GM12878 (cell line): Measurements from ENCODE around the gene IL34. TPM values are rescaled to one million over a fixed set of nuclear protein-coding genes. Genes with fewer than 3 reads are reported as not detected.

Experiments used
- ATAC-seq: fragments of 200-7000 bp; cut with Tn5 transposase; 3 replicates; pipeline ENCODE4 v1.9.1; 2020; ENCODE audit warnings: mild to moderate bottlenecking, moderate library complexity
- BruUV-seq: library from RNA; stranded (reverse); fragments of 400-500 nt; replicated peaks from 2 replicates; lab custom pipeline; 2021; lab: Mats Ljungman, UMichigan
- CTCF ChIA-PET: fragments of 300-600 bp; sonication (Branson Sonifier 250); formaldehyde crosslinking; extraction: SDS; loops from one replicate; lab custom pipeline; 2021; ENCODE audit warnings: inconsistent platforms; lab: Yijun Ruan, JAX
- POLR2A ChIA-PET: fragments of 350-600 bp; formaldehyde crosslinking; extraction: SDS; loops from one replicate; lab custom pipeline; 2021; ENCODE audit warnings: inconsistent platforms; lab: Charles Lee
- RAD21 ChIA-PET: fragments of 300-600 bp; sonication (Branson Sonifier 250); formaldehyde crosslinking; loops from one replicate; lab custom pipeline; 2023; ENCODE audit warnings: antibody characterized with exemption; ENCODE audit not compliant: unreplicated experiment; lab: Charles Lee
- SMC1A ChIA-PET: fragments of 300-600 bp; sonication (Branson Sonifier 250); formaldehyde crosslinking; loops from one replicate; lab custom pipeline; 2023; ENCODE audit not compliant: unreplicated experiment, uncharacterized antibody; lab: Charles Lee
- DNase-seq: peaks from one replicate; pipeline ENCODE4 v3.0.0-alpha.2; 2011; ENCODE audit warnings: low read depth, low spot score
- FAIRE-seq: peaks from 3 replicates; lab custom pipeline; 2011; peaks lifted over from hg19 to GRCh38; lab: Jason Lieb, UNC
- H2AFZ ChIP-seq: 2 replicates; pipeline ENCODE4 v1.6.0; 2011; ENCODE audit warnings: low read depth, low read length, control low read depth; ENCODE audit not compliant: control insufficient read depth
- H3K27ac ChIP-seq: 2 replicates; pipeline ENCODE4 v1.5.1; 2011; ENCODE audit warnings: control low read depth; ENCODE audit not compliant: control insufficient read depth, insufficient read depth
- H3K27me3 ChIP-seq, 2 experiments: replicated peaks in 1 of 2; 2 replicates each; pipeline versions ENCODE4 v1.6.0 to v1.6.1; 2011; ENCODE audit warnings: low read length in 1 of 2; ENCODE audit not compliant: control insufficient read depth in 2 of 2, insufficient read depth in 2 of 2
- H3K36me3 ChIP-seq, 2 experiments: 2 replicates each; pipeline ENCODE4 v1.5.1; 2011; ENCODE audit warnings: low read length in 1 of 2; ENCODE audit not compliant: control insufficient read depth in 2 of 2, insufficient read depth in 2 of 2
- H3K4me1 ChIP-seq: 2 replicates; pipeline ENCODE4 v1.6.1; 2011; ENCODE audit warnings: mild to moderate bottlenecking, low read length, moderate library complexity, mixed read lengths; ENCODE audit not compliant: control insufficient read depth, insufficient read depth
- H3K4me2 ChIP-seq: 2 replicates; pipeline ENCODE4 v1.6.0; 2011; ENCODE audit warnings: control low read depth; ENCODE audit not compliant: control insufficient read depth, insufficient read depth
- H3K4me3 ChIP-seq: fragments of 200-600 bp; sonication (generic); 2 replicates; pipeline ENCODE4 v1.5.1; 2016
- H3K79me2 ChIP-seq: 2 replicates; pipeline ENCODE4 v1.6.0; 2011; ENCODE audit warnings: low read length; ENCODE audit not compliant: control insufficient read depth, insufficient read depth
- H3K9ac ChIP-seq: 2 replicates; pipeline ENCODE4 v1.8.0; 2011; ENCODE audit warnings: low read length, control low read depth, mixed read lengths; ENCODE audit not compliant: control insufficient read depth, insufficient read depth
- H3K9me3 ChIP-seq: replicated peaks from 3 replicates; pipeline ENCODE4 v1.5.1; 2011; ENCODE audit warnings: mild to moderate bottlenecking, low read length; ENCODE audit not compliant: control insufficient read depth, insufficient read depth
- H4K20me1 ChIP-seq: 2 replicates; pipeline ENCODE4 v1.6.0; 2011; ENCODE audit not compliant: control insufficient read depth, insufficient read depth
- CBX5 ChIP-seq: sonication (generic); IDR thresholded peaks from 2 replicates; pipeline ENCODE4 v1.6.1; 2016; ENCODE audit warnings: low read depth, moderate library complexity, mild to moderate bottlenecking, inconsistent platforms
- E4F1 ChIP-seq: fragments of 450-650 bp; IDR thresholded peaks from 2 replicates; pipeline ENCODE4 v1.6.1; 2018; ENCODE audit warnings: borderline replicate concordance, mild to moderate bottlenecking; ENCODE audit not compliant: partially characterized antibody
- EED ChIP-seq: sonication (generic); IDR thresholded peaks from 2 replicates; pipeline ENCODE4 v1.6.1; 2016; ENCODE audit warnings: antibody characterized with exemption, low read depth
- KDM1A ChIP-seq: fragments of 200-600 bp; sonication (generic); IDR thresholded peaks from 2 replicates; pipeline ENCODE4 v1.6.1; 2016; ENCODE audit warnings: borderline replicate concordance
- MLLT1 ChIP-seq: fragments of 450-650 bp; IDR thresholded peaks from 2 replicates; pipeline ENCODE4 v1.6.1; 2016; ENCODE audit warnings: mild to moderate bottlenecking
- MTA2 ChIP-seq: fragments of 450-650 bp; IDR thresholded peaks from 2 replicates; pipeline ENCODE4 v1.6.1; 2016; ENCODE audit warnings: low read depth, mild to moderate bottlenecking, moderate library complexity
- RB1 ChIP-seq: fragments of 450-650 bp; formaldehyde crosslinking; IDR thresholded peaks from 2 replicates; pipeline ENCODE4 v1.6.1; 2017; ENCODE audit warnings: mild to moderate bottlenecking, borderline replicate concordance
- RELB ChIP-seq: fragments of 450-650 bp; IDR thresholded peaks from 2 replicates; pipeline ENCODE4 v1.6.1; 2017; ENCODE audit warnings: low read depth, mild to moderate bottlenecking, moderate library complexity
- YY1 ChIP-seq: IDR thresholded peaks from 2 replicates; pipeline ENCODE4 v1.6.1; 2011; ENCODE audit warnings: low read depth, mild to moderate bottlenecking, low read length
- ZBTB4 ChIP-seq: fragments of 450-650 bp; formaldehyde crosslinking; IDR thresholded peaks from 2 replicates; pipeline ENCODE4 v1.4.0; 2022; ENCODE audit warnings: mild to moderate bottlenecking, moderate library complexity
- WGBS: methylation state at CpG from one replicate; pipeline ENCODE4 v1.1.6; 2016; ENCODE audit warnings: low lambda C conversion rate; ENCODE audit not compliant: insufficient replicate concordance, insufficient coverage; ENCODE audit errors: missing lambda C conversion rate; 5-methylcytosine and 5-hydroxymethylcytosine counted together
- in situ Hi-C: fragments of 300-500 bp; cut with MboI; formaldehyde crosslinking; loops from 9 replicates; pipeline ENCODE4 v1.14.3; 2018; ENCODE audit warnings: mixed read lengths
- intact Hi-C: fragments of 100-400 bp; cut with micrococcal nuclease; formaldehyde crosslinking; loops from one replicate; pipeline ENCODE4 v1.14.2; 2022; ENCODE audit not compliant: unreplicated experiment
- polyA plus RNA-seq, 11 experiments: library from polyadenylated mRNA; depleted of rRNA in 4 of 11; unstranded in 6 of 11; stranded (reverse) in 5 of 11; fragments of >200 nt; fragmentation: Nextera tagmentation in 4 of 11; fragmentation: Illumina TruSeq in 1 of 11; extraction: Ambion mirVana in 4 of 11; extraction: Trizol in 1 of 11; gene quantifications; 1 replicate in 1 of 11; 2 replicates in 10 of 11; pipeline versions ENCODE4 v1.2.1 to v1.2.3, GENCODE V29; 2011 to 2016; ENCODE audit warnings: inconsistent platforms in 2 of 11, missing spikeins in 2 of 11, low read depth in 1 of 11
- total RNA-seq, 4 experiments: library from RNA; depleted of rRNA in 3 of 4; stranded (reverse); fragments of >200 nt in 3 of 4; fragmentation: Illumina TruSeq in 1 of 4; extraction: Trizol in 1 of 4; gene quantifications; 2 replicates each; pipeline versions ENCODE4 v1.2.1 to v1.2.3, GENCODE V29; 2013 to 2021

IL34 gene
- total and polyA plus RNA-seq, 10 of the 15 experiments (the other 5 are each of a cell fraction or from before 2014, with no cell fraction given) = 0.27 to 0.40 TPM; not detected in 8

GRCh38 chr16:70678898-70679670 lies 32.7 kb downstream of the IL34 start:
- RAD21 ChIA-PET = no interaction called here
- no peak overlapping the region for H3K27ac ChIP-seq
- H3K9ac ChIP-seq = no peak overlapping the region
- H3K27me3 ChIP-seq = no peaks in the 10 kb centered on the region
- H3K79me2 ChIP-seq = no peaks in the 10 kb centered on the region
- ATAC-seq = no peak
- intact Hi-C loops (no loop called here), in situ Hi-C loops (no loop called here)
- SMC1A ChIA-PET = interaction anchor here (0.9 to 1.0 kb wide), 2 partner anchors 91 to 94 kb away, joined by 3 read pairs; no protein-coding TSS in a partner anchor
- no peak overlapping the region for H3K4me3 ChIP-seq
- H3K9me3 ChIP-seq = no peaks in the 10 kb centered on the region
- H4K20me1 ChIP-seq = no peaks in the 10 kb centered on the region
- POLR2A ChIA-PET = no interaction called here
- 53% methylated on average over 20 of the region's 31 CpGs for WGBS
- BruUV-seq = no TSS peak
- CTCF ChIA-PET = interaction anchor here (1.3 to 2.1 kb wide), 2 partner anchors 91 to 92 kb away, joined by 3 to 5 read pairs; no protein-coding TSS in a partner anchor
- no peak overlapping the region for H3K4me2 ChIP-seq
- no peak for DNase-seq
- no peak for FAIRE-seq
- H3K4me1 ChIP-seq = no peaks in the 10 kb centered on the region
- no peak overlapping the region for H2AFZ ChIP-seq
- no peaks in the 10 kb centered on the region for H3K36me3 ChIP-seq
- no peak for TF ChIP-seq RB1
- TF ChIP-seq RELB = no peak
- no peak for TF ChIP-seq MTA2
- TF ChIP-seq EED = no peak
- TF ChIP-seq ZBTB4 = no peak
- TF ChIP-seq E4F1 = no peak
- TF ChIP-seq CBX5 = no peak
- no peak for TF ChIP-seq YY1
- no peak for TF ChIP-seq MLLT1
- TF ChIP-seq KDM1A = no peak
